NT2/D1 (cell line): ENCODE results near the gene PPP1R36.

Source experiments
- DNase-seq: peaks from one replicate; pipeline ENCODE4 v3.0.0-alpha.2; 2011; ENCODE audit warnings: low read depth, low spot score
- H3K27me3 ChIP-seq: 2 replicates; pipeline ENCODE4 v1.6.0; 2011; ENCODE audit warnings: mild to moderate bottlenecking; ENCODE audit not compliant: insufficient read length, insufficient read depth
- H3K36me3 ChIP-seq: 2 replicates; pipeline ENCODE4 v1.6.1; 2011; ENCODE audit warnings: mild to moderate bottlenecking, low read length, mixed read lengths; ENCODE audit not compliant: insufficient read depth, insufficient read length
- H3K4me1 ChIP-seq: 2 replicates; pipeline ENCODE4 v1.5.1; 2011; ENCODE audit not compliant: insufficient read depth, insufficient read length
- H3K4me3 ChIP-seq: 2 replicates; pipeline ENCODE4 v1.5.1; 2011; ENCODE audit warnings: low read depth; ENCODE audit not compliant: insufficient read length
- H3K9ac ChIP-seq: 2 replicates; pipeline ENCODE4 v1.6.0; 2011; ENCODE audit warnings: low read depth; ENCODE audit not compliant: insufficient read length
- H3K9me3 ChIP-seq: 2 replicates; pipeline ENCODE4 v1.5.1; 2011; ENCODE audit warnings: mild to moderate bottlenecking, low read length; ENCODE audit not compliant: insufficient read depth
- SUZ12 ChIP-seq: IDR thresholded peaks from 2 replicates; pipeline ENCODE4 v1.6.1; 2011; ENCODE audit not compliant: insufficient read length, insufficient read depth; ENCODE audit errors: extremely low read depth
- YY1 ChIP-seq: IDR thresholded peaks from 2 replicates; pipeline ENCODE4 v1.6.1; 2011; ENCODE audit not compliant: insufficient read length, insufficient read depth
- ZNF274 ChIP-seq: IDR thresholded peaks from 2 replicates; pipeline ENCODE4 v1.6.1; 2011; ENCODE audit warnings: mild to moderate bottlenecking, low read depth, low read length

PPP1R36 gene

GRCh38 chr14:64598404-64598803 is 48.6 kb downstream of the PPP1R36 start:
- H3K4me3 ChIP-seq = no peak overlapping the region
- no peaks in the 10 kb centered on the region for H3K27me3 ChIP-seq
- no peak for TF ChIP-seq YY1
- no peak for TF ChIP-seq ZNF274
- no peak for TF ChIP-seq SUZ12
- no peaks in the 10 kb centered on the region for H3K9me3 ChIP-seq
- no peaks in the 10 kb centered on the region for H3K36me3 ChIP-seq
- no peaks in the 10 kb centered on the region for H3K4me1 ChIP-seq
- no peak for DNase-seq
- H3K9ac ChIP-seq = no peak overlapping the region

- TF ChIP-seq SUZ12 (no peak), YY1 (no peak), ZNF274 (no peak)
- Histone ChIP-seq H3K27me3 (no peaks in the 10 kb centered on the region), H3K36me3 (no peaks in the 10 kb centered on the region), H3K4me3 (no peak overlapping the region), H3K4me1 (no peaks in the 10 kb centered on the region), H3K9me3 (no peaks in the 10 kb centered on the region), H3K9ac (no peak overlapping the region)
- no peak for DNase-seq
Measured at GRCh38 chr14:64601571-64601970, 51.8 kb downstream of the PPP1R36 start.

GRCh38 chr14:64602826-64603225 is 53.1 kb downstream of the PPP1R36 start:
- Histone ChIP-seq H3K9me3 (no peaks in the 10 kb centered on the region), H3K9ac (no peak overlapping the region), H3K36me3 (no peaks in the 10 kb centered on the region), H3K4me3 (no peak overlapping the region), H3K27me3 (no peaks in the 10 kb centered on the region), H3K4me1 (no peaks in the 10 kb centered on the region)
- TF ChIP-seq YY1 (no peak), SUZ12 (no peak), ZNF274 (no peak)
- no peak for DNase-seq

GRCh38 chr14:64604001-64604400 is 54.2 kb downstream of the PPP1R36 start:
- no peak for DNase-seq
- Histone ChIP-seq H3K4me3 (no peak overlapping the region), H3K9me3 (no peaks in the 10 kb centered on the region), H3K9ac (no peak overlapping the region), H3K27me3 (no peaks in the 10 kb centered on the region), H3K4me1 (no peaks in the 10 kb centered on the region), H3K36me3 (no peaks in the 10 kb centered on the region)
- TF ChIP-seq YY1 (no peak), SUZ12 (no peak), ZNF274 (no peak)

GRCh38 chr14:64604881-64605280 is 55.1 kb downstream of the PPP1R36 start:
- no peak for TF ChIP-seq YY1
- TF ChIP-seq SUZ12 = no peak
- TF ChIP-seq ZNF274 = no peak
- Histone ChIP-seq H3K9me3 (no peaks in the 10 kb centered on the region), H3K27me3 (no peaks in the 10 kb centered on the region), H3K36me3 (no peaks in the 10 kb centered on the region), H3K4me3 (no peak overlapping the region), H3K9ac (no peak overlapping the region), H3K4me1 (no peaks in the 10 kb centered on the region)
- DNase-seq = no peak

- TF ChIP-seq SUZ12 (no peak), ZNF274 (no peak), YY1 (no peak)
- DNase-seq = no peak
- H3K9ac ChIP-seq = no peak overlapping the region
- H3K4me3 ChIP-seq = no peak overlapping the region
- no peaks in the 10 kb centered on the region for H3K27me3 ChIP-seq
- no peaks in the 10 kb centered on the region for H3K9me3 ChIP-seq
- no peaks in the 10 kb centered on the region for H3K36me3 ChIP-seq
- H3K4me1 ChIP-seq = no peaks in the 10 kb centered on the region
Measured at GRCh38 chr14:64605926-64606685, 56.3 kb downstream of the PPP1R36 start.

GRCh38 chr14:64610049-64610746 is 60.4 kb downstream of the PPP1R36 start:
- Histone ChIP-seq H3K9ac (no peak overlapping the region), H3K4me1 (no peaks in the 10 kb centered on the region), H3K27me3 (no peaks in the 10 kb centered on the region), H3K36me3 (no peaks in the 10 kb centered on the region), H3K9me3 (no peaks in the 10 kb centered on the region), H3K4me3 (no peak overlapping the region)
- no peak for DNase-seq
- TF ChIP-seq ZNF274 = no peak
- TF ChIP-seq SUZ12 = no peak
